Measurements from ENCODE around the gene UPB1.
"Not testable (repeated sequence)": the region's sequence is repeated elsewhere in the genome, so short reads cannot be mapped to it uniquely, and the experiment has no call there.

Gene UPB1

DNA sequence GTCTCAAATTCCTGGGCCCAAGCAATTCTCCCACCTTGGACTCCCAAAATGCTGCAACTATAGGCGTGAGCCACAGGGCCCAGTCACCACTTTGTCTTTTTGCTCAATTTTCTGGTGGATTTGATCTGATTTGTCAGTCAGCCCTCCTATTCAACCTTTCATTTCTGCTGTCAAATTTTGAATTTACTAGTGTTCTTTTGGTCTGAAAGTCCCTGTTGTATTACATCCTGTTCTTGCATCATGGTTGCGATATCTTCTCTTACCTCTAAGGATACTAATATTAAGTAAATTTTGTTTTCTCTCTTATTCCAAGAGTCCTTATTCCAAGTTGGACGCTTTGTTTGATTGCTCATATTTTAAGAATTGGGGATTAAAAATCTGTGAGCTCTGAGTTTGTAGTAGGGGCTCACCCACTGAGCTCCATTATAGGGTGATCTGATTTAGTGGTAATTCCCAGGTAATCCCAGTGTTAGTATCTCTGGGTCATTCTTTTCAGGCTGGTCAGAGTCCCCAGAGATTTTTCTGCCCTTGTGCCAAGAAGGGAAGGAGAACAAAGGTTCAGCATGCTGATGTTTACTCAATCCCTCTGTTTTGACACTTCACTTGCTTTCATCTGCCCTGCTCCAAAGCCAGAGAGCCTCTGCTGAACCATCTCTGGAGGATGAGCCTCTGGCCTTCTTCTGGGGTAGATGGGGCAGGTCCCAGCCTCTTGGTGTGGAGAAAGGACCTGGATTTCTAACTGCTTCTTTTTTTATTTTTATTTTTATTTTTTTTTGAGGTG is 10.0 kb downstream of the UPB1 start:
- no peak for DNase-seq

DNA sequence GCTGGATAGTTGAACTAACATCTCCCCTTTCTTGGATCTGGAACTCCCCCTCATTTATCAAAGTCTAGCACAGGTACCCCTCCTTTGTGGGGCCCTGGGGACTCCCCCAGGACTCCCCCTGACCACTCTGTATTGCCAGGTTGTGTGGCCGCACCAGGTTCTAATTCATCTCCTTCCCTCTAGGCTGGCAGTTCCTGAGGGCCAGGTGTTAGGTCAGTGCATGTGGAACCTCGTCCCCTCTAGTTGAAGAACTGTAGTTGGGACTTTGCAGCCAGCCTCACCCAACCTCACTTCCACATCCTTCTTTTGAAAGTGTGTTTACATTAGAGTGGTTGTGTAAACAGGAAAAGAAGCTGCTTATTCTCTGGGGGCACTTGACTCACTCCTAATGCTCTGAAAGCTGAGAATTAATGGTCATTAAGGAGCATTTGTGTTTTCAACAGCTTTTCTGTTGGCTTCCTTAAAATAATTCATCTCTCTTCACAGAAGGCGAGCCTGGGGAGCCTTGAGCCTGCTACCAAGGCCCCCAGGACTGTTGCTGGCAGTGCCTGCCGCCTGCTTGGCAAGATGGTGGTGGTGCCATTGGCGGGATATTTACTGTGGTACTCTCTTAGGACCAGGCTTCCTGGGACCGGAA is 11.8 kb downstream of the UPB1 start:
- peak in 1 of 2 experiments; percentile 37 for DNase-seq

DNA sequence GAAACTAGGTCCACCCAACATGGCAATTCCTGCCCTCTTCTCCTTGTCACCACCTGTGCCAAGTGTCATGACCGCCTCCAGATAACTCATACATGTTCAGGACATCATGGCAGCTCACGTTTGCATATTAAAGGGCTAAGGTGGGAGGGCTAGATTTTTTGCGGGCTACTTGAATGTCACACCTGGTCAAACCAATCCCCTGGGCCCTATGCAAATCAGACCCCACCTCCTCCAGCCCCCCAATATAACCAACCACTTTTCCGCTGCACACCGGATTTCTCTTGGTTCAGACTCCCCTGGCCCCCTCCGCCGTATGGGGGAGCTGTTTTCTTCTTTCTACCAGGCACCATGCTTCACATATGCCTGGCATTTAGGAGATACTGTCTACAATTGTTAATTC is 12.6 kb downstream of the UPB1 start:
- DNase-seq, result no peak

DNA sequence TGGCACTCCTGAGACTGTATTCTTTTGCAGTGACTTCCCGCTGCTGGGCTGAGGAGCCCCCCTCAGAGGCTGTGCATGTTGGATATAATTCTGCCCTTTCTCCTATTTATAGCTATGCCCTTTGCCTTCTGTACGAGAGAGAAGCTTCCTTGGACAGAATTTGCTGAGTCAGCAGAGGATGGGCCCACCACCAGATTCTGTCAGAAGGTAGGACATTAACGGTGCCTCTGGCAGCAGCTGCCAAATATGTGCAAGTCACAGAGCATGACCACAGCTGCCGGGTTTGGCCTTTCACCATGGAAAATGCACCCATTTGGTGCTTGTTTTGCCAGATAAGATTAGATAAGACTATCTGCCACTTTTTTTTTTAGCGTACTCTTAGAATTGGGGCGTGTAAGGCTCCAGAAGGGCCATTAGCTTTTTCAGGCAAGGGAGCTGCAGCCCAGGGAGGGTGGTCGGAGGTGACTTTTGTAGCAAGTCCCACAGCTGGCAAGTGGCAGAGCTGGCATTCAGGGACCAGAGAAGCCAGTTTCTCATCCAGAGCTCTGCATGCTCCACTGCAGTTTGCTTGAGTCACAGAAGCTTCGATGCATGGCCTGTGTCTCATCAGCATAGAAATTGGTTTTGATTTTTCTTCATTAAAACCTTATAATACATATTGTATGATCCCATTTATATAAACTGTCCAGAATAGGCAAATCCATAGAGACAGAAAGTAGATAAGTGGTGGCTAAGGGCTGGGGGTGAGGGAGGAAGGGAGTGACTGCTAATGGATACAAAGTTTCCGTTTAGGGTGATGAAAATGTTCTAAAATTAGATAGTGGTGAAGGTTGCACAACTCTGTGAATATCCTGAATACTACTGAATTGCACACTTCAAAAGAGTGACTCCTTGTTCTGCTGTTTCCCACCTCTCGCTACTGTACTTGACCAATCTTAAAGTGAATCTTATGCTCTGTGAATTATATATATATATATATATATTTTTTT is 15.8 kb downstream of the UPB1 start:
- no peak for DNase-seq

DNA sequence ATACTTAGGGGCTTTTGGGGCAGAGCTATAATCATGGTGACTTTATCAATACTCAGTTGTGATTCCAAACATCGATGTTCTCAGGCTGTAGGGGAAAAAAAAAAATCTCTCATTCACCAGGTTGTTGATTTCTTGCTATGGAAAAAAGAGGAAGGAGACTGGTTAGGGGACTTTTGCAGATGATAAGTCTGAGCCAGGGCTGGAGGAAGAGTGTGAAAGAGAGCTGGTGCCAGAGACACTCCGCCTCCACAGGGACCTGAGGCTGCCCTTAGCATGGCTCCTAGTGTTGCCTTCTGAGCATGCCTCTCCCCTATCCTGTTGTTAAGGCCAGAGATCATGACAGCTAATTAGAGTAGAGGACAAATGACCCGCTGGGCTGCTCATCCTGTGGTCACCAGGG is 16.9 kb downstream of the UPB1 start:
- no peak for DNase-seq

DNA sequence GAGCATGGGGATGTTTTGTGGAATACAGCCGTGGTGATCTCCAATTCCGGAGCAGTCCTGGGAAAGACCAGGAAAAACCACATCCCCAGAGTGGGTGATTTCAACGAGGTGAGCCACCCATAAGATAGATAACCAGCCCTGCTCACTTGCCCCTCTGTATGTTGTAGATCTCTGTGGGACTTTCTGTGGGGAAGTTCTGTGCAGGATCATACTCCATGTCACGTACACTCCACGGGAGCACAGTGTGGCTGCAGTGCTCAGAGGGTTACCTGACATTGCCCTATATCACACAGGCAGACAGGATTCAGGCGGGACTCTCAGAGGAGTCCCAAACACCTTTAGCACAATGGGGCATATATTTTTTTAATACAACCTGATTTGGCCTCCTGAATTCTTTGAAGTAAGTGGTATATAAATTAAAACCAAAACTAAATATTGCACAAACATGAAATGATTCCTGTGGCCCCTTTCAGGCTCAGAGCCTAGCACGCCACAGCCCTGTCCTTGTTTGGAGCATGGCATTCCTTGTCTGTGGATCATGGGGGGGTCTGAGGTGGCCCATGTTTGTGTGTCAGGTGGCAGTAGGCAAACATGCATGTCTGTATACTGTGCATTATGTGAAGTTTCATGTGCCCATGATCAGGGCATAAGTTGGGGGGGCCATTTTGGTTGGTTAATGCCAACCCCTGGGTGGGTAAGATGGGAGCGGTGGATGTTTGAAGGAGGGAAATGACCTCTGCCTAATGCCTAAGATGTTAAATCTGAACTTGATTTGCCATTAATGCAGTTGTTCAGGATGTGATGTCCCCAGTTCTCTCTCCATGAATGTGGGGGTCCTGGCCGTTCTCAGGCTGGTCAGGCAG is 18.5 kb downstream of the UPB1 start:
- no peak for DNase-seq

DNA sequence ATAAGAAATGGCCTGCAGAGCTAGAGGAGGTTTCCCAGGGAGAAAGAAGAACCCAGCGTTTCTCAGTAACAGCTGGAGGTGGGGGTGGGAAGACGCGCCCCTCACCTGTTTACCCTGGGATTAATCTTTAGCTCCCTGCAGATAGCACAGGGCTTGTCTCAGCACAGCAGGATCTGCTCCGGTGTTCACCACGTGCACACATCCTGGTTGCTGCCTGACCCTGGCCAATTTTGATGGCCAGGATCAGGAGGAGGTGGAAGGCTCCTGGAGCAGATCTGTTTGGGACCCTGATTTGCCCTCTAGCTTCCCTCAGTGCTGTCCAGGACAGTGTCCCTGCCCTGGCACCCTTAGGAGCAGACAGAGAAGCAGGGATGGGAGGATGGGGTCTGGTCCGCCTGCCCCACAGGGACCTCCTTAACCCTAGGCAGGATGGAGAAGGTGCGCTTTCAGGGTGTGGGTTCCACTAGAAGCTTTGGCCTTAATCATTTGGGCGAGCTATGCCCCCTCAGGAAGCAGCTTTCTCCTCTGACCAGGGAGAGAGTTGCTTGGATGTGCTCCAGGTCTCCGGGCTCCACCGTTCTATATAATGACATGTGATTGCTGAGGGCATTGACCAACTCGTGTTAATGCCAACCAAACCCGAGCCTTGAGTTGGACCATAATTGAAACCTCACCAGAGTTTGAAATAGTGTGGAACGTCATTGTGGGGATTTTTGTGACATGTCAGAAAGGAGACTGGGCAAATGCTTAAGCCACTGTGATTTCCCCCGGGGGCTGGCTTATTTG is 19.3 kb downstream of the UPB1 start:
- peak; percentile 27 to 87 for DNase-seq

DNA sequence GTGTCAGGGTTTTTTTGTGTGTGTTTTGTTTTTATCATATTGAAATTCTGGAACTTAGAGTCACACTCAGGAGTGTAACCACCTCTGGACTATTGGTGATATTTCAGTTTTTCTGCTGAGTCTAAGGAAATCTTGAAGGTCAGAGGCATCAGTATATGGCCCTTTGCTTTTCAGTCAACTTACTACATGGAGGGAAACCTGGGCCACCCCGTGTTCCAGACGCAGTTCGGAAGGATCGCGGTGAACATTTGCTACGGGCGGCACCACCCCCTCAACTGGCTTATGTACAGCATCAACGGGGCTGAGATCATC is 19.9 kb downstream of the UPB1 start:
- DNase-seq, result no peak

DNA sequence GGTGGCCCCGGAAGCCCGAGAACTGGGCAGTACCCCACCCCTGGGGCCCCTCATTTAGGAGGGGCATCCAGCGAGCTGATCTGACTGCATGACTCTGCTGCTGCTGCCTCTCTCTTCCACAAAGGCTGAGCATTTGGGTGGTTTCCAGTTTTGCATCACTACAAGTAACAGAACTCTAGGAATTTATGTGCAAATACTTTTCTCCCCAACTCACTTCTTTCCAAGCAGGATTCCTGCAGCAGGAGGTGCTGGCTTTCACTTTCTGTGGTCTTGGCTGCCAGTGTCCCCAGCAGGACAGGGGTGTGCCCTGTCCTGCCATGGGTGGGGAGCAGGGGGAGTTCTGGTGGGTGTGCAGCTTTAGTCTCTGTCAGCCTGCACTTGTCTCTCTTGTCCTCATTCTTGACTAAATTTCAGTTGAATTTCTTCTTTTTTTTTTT is 21.2 kb downstream of the UPB1 start:
- DNase-seq, result no peak

DNA sequence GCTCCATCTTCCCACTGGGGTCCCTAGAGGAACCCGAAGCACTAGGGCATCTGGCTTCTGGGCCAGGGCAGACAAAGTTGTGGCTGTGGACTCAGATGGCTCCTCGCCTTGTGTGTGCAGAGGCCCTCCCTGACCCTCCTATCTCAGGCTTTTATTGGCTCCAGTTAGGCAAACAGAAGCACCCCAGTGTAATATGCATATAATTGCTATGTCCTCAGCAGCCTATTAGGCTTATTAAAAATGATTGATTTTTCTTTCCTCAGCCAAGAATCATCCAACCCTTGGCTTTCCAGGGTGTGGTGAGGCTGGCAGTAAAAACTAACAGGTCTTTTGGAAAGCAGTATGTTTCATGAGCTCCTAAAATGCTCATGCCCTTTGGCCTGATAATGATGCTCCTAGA is 22.3 kb downstream of the UPB1 start:
- no peak for DNase-seq

DNA sequence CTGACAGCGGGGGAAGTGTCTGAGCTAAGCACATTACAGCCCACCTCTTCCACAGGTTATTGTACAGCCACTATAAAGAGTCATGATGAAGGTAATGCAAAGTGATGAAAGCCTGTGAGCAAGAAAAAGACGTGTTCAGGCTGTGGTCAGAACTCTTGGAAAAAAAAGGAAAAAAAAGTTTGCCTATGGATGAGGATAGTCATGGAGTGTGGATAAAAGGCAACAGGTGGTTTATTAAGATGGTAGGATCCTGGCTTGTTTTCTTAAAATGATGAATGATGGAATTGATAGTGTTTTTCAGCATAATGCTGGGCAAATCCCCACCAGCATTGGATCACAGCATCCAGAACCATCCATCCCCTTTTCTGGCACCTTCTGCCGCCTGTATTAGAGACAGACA is 23.1 kb downstream of the UPB1 start:
- no peak for DNase-seq

DNA sequence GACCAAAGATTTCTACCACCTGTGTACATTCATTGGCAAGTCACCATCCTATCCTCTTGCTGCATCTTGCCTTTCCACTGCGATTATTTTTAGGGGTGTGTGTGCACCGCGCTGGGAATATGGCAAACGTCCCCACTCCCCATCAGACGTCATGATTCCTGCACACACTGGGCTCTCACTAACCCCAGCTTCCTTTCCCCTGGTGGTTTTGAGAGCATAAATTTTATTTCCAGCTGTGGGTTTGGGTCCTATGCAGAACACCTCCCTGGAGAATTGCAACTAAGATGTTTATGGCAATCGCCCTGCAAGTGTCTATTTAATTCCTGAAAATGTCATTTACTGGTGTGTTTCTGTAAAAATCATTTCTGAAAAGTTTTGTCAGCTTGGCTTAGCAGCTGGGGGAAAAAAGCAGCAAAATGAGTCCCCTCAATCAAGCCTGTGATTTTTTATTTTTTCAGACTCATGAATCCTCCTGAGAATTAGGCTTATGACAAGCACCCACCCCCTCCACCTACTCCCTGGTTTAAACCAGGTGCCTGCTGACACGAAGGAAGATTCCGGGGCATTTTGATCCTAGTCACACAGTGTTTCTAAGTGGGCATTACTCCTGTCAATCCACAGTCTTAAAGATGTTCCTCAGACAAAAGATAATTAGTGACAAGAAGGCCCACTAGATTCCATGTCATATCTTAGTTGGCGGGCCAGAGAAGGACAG is 23.8 kb downstream of the UPB1 start:
- DNase-seq, result no peak

DNA sequence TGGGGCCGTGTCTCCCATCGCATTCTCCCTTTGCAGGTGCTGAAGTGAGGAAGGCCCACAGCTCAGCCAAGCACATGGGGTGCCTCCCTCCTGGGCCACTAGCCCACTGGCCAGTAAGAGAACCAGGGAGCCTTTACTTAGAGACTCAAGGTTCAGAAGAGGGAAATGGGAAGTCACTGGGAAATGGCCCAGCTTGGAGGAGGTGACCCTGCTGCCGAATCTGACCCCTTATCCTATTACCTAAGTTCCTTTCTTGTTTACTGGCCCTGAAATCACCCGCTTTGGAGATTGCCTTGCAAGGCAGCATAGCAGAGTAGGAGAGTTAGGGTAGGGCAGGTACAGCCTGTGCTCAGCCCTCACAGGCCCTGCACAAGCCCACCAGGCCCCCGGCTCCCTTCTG is 24.4 kb downstream of the UPB1 start:
- no peak for DNase-seq

DNA sequence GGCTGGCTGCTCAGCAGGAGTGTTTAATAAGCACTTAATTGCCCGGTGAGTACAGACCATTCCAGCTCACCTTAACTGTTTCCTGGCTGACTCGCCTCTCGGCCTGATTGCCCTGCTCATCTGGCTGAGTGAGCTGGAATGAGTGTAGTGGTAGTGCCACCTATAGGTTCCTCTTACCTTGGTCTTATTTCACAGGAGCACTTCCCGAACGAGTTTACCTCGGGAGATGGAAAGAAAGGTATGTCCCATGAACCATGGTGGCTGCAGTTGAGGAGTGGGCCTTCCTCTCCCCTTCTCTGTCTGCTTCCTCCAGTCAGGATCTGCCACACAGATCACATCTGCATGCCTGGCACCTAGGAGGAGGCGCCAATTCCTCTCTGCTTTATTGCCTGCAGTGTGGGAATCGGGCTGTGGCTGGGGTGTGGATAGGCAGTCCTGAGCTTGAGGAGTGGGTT is 26.7 kb downstream of the UPB1 start:
- DNase-seq, result peak; percentile 83 to 96

DNA sequence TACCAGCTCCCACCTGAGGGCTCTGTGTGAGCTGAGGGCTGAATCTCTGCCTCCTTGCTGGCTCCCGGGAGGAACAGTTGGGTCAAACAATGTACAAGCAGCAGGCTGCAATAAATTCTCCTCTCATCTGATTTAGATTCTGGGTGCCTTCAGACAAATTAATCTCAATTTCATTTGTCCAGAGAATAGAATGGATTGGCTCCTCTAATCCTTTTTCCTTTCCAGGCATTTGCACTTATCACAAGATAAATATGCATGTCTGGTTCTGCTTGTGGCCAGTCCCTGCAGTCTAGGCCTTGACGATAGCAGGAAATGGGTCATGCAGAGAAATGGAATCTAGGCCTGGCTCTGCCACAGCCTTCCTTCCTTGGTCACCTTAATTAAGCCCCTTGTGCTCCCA is 28.7 kb downstream of the UPB1 start:
- DNase-seq, result no peak

DNA sequence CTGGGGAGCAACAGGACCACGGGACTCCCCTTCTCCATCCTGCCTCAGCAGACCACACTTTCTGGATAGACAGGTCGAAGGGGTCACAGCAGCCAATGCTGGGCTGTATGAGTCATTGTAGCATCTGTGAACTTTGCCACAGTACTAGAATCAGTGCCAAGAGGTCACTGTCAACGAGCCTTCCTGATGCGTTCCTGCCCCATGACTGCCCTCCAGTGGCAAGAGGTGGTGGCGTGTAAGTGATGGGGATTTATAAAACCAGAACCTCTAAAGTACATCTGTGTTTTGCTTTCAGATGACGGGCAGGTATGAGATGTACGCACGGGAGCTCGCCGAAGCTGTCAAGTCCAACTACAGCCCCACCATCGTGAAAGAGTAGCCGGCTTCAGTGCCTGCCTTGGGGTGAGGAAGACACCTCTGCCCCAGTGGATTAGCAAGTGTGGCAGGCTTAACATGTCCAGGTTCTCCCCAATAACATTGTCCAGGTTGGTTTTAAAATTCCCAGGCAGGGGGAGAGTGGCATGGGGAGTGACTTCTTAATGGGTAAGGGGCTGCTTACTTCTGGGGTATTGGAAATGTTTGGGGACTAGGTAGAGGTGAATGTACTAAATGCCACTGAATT is 30.4 kb downstream of the UPB1 start:
- DNase-seq, result peak; percentile 67 to 80

DNA sequence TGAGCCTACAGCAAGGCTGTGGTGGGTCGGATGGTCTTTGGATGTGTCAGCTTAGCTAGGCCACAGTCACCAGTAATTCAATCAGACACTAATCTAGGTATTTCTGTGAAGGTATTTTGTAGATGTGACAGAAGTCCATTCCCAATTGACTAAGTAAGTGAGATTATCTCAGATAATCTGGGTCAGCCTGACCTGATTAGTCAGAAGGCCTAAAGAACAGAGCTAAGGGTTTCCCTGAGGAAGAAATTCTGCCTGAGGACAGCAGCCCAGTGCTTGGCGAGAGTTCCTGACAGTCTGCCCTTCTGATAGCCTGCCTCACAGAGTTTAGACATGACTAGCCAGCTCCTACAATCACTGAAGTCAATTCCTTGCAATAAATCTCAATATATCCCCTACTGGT is 31.1 kb downstream of the UPB1 start:
- no peak for DNase-seq

DNA sequence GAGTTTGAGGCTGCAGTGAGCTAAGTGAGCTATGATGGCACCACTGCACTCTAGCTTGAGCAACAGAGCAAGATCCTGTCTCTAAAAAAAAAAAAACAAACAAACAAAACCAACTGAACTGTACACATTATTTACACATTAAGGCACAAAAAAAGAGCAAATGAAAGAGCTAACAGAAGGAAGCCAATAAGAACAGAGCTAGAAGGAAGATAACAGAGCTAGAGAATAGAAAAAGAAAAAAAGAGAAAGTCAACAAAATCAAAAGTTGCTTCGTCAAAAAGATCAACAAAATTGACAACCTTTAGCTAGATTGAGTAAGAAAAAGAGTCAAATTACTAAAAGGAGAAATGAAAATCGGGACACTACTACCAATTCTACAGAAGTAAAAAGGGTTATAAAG is 34.8 kb downstream of the UPB1 start:
- DNase-seq, result no peak

DNA sequence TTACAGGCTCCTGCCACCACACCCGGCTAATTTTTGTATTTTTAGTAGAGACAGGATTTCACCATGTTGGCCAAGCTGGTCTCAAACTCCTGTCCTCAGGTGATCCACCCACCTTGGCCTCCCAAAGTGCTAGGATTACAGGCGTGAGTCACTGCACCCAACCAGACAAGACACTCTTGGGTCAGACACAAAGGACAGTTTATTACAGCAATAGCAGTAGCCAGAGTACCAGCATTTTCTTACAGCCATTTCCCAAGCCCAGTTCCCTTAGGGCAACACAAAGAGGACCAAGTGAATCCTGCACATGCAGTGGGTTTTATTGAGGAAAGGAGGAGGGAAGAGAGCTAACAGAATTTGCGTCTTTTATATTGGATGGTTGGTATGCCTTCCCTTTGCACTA is 35.8 kb downstream of the UPB1 start:
- not testable (repeated sequence) for DNase-seq

DNA sequence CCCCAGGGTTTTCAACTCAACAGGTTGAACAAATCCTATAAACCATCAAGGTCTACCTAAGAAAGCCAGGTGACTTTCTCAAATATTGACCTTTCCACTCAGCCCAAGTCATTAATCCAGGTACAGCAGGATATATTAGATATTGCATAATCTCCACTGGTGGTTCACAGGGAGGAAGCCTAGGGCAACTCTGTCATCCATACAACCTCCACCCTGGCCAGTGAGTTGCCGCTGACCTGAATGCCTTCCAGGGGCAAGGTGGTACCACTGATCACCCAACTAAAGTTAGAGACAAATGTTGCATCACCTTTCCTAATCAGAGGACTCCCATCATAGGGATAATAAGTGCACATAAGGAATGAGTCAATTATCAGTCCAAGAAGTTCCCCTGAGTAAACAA is 36.9 kb downstream of the UPB1 start:
- DNase-seq, result no peak

DNA sequence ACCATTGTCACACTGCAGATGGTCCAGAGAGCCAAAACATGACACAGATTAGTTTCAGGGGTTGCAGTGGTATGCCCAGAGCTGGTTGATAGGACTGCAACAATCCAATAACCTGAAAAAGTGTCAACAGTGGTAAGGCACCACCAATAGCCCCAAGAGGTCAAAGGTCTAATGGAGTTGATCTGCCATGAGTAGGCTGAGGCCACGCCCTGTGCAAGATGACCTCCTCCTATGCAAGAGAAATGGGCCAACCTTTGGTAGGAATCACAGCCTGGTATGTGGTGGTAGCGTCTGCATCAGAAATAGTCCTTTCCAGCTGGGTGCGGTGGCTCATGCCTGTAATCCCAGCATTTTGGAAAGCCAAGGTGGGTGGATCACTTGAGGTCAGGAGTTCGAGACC is 40.2 kb downstream of the UPB1 start:
- DNase-seq, result no peak

Data from NCI-H524 (cell line).